NCI-H2029 (cell line): ENCODE measurements around the gene CCDC167.
"Not testable (repeated sequence)": the region's sequence is repeated elsewhere in the genome, so short reads cannot be mapped to it uniquely, and the experiment has no call there.

Experiments used
- DNase-seq: peaks from one replicate; lab custom pipeline; 2025; lab: John Stamatoyannopoulos, UW

Gene CCDC167

GRCh38 chr6:37511201-37511600 is 11.5 kb upstream of the CCDC167 start:
- DNase-seq, result no peak

- DNase-seq, result peak; percentile 11
These were observed 8.2 kb upstream of the CCDC167 start for GRCh38 chr6:37507690-37508421.

- DNase-seq, result no peak
These were observed 7.4 kb upstream of the CCDC167 start for GRCh38 chr6:37507077-37507476.

DNA sequence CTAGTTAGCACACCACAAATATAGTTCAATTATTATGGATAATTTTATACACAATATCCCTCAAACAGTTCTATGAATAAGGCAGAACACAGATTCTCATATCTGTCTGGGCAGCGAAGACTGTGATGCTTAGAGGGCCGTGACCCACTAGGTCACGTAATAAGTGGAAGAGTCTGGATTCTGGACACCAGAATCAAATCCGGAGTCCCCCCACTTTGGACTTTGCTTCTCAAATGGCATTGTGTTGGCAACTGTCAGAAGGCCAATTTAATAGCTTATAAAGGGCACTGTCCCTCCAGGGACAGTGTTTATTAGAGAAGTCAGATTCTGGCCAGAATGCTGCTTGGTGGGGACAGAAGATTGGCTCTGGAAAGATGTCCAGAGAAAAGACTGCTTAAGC is 6.8 kb upstream of the CCDC167 start:
- DNase-seq, result no peak

DNA sequence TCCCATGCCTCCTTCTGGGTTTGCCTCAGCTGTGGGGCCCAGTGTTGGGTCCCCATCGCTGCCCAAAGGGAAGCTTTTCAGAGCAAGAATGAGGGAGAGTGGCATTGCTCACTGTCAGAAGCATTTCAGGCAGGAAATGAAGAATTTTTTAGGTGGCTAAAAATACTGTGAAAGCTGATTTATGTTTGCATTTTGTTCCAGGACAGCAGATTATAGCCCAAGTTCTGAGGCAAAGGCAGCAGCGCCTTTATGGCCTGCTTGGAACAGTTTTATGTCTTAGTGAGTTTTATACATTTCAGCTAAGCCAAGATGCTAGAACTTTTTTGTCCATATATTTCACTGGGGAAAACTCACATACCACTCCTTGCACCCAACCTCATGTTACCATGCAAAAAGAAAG is 4.3 kb upstream of the CCDC167 start:
- no peak for DNase-seq

DNA sequence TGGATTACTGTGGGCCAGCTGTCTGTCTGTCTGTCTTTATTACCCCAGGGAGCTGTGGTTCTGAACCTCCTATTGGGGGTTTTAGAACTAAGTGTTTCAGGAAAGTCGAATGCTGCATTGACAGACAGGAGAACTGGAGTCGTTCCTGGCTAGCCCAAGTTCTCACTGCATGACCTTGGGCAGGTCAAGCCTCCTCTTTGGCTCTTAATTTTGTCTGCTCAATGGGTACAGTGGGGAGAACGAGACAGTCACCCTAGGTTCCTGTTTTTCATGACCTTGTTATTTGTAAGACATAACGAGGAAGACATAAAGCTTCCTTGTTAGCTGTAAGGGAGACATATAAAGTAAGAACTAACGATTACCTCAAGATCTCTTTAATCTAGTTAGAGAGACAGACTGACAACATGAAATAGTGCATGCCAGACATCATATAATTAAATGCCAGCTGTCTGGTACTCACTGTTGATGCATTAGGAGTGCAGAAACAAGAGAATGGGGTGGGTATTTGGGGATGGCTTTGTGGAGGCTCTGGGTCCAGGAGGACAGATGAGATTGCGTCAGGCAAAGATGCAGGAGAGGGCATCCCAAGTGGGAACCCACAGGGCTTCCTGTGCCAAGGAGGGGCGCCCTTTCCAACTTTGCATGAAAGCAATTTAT is 3.7 kb upstream of the CCDC167 start:
- no peak for DNase-seq

DNA sequence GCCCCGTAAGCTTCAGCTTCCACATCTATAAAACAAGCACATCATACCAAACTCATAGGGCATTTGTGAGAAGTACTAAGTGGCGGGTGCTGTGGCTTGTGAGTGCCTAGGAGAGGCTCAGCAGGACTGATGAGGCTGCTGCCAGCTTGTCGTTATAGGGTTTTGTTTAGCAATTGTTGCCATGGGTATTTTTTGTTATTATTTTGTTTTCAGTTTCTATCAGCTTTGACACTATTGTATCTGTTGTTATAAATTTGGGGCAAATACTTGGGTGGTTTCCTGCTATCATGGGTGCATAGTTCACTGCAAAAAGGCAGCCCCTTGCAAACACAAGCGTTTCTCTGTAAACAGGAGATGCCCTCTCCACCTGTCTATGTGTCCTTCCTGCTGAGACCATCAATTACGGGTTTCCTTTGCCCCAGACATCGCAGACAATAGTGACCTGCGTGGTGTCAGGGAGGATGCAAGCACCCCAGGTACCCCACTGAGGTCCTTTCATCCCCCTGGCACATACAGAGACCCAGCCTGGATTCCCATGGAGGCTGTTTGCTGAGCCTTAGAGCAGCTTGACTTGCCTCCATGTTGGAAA is 3.1 kb upstream of the CCDC167 start:
- peak; percentile 68 for DNase-seq

GRCh38 chr6:37501632-37502491 is 2.2 kb upstream of the CCDC167 start:
- DNase-seq, result no peak

DNA sequence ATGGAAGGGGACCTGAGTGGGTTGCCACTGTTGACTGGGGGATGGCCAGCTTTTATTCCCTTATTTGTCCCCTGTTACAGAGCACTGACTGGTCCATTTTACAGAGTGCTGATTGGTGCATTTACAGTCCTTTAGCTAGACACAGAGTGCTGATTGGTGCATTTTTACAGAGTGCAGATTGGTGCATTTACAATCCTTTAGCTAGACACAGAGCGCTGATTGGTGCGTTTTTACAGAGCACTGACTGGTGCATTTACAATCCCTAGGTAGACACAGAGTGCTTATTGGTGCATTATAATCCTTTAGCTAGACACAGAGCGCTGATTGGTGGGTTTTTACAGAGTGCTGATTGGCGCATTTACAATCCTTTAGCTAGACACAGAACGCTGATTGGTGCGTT is 1.2 kb upstream of the CCDC167 start:
- not testable (repeated sequence) for DNase-seq

- DNase-seq, result no peak
These were observed 558 bp upstream of the CCDC167 start for GRCh38 chr6:37500294-37500608.

GRCh38 chr6:37496951-37497885 is 2.5 kb downstream of the CCDC167 start:
- peak; percentile 32 for DNase-seq

DNA sequence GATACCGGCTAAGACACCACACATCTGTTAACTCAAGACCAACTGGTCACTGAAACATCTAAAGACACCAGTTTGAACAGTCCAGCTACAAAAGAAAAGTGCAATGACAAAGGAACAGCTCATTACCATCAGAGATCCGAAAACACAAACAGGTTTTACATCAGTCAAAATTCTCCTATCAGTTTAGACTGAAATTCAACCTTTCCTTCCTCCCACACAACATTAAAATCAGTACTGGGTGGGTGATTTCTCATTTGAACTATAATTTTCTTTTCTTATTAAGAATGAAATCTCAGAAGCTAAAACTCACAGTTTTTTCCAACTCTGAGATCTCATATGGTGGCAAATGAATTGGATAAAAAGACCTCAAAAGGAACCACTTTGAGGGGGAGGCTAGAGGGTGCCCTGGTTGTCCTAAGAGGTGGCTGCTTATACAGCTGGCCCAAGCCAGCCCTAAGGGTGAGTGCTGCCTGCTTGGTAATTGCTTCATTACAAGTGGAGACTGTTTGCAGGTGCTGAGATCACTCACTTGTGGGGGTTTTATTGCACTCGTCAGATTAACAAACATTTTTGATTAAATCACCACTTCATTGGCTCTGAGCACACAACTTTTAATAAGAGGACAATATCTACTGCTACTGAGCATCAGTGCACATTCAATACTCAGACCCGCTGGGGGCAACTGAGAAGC is 4.3 kb downstream of the CCDC167 start:
- DNase-seq, result peak; percentile 78

DNA sequence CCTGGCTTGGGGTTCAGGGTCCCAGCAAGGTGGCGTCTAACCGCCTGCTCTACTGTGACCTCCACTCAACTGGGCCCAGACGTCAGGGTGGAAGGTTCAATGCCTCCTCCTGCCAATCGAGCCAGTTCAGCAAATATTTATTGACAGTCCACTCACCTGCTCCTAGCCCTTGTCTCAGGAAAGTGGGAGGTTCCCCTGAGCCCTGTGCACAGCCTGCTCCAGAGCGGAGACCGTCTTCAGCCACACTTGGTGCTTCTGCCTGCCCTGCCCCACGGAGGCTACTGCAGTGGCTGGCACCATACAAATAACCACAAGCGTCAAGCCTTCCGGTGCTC is 6.1 kb downstream of the CCDC167 start:
- peak; percentile 52 for DNase-seq

DNA sequence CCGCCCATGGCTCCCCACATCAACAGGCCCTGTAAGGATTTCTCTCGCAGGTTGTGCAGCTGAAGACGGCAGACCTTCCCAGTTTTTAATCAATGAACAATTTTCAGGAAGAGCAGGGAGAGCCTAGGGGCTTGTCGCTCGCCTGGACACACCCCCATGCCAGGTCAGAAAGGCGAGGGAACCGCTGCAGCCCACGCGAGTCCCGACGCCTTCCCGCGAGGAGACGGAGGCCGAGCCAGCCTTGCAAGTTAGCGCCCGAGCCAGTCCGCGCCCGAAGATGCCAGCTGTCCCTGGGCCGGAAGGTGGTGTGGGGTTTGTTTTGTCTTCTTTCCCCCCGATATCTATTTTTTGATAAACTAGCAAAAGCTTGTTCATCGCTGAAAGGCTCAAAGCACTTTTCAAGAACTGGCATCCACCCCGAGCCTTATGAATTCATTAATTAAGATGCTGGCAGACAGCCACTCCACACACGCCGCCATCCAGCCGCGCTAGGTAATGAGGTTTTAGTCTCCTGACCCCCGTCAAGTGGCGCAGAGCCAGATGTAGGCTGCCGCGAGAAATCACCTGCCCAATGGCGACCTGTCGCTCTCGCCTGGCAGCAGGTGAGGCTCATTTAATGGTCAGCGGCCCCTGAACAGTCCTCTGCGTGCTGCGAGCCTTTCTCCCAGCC is 6.6 kb downstream of the CCDC167 start:
- DNase-seq, result peak; percentile 76

- no peak for DNase-seq
These were observed 7.3 kb downstream of the CCDC167 start for GRCh38 chr6:37492236-37492972.

GRCh38 chr6:37491830-37492208 is 7.9 kb downstream of the CCDC167 start:
- no peak for DNase-seq

DNA sequence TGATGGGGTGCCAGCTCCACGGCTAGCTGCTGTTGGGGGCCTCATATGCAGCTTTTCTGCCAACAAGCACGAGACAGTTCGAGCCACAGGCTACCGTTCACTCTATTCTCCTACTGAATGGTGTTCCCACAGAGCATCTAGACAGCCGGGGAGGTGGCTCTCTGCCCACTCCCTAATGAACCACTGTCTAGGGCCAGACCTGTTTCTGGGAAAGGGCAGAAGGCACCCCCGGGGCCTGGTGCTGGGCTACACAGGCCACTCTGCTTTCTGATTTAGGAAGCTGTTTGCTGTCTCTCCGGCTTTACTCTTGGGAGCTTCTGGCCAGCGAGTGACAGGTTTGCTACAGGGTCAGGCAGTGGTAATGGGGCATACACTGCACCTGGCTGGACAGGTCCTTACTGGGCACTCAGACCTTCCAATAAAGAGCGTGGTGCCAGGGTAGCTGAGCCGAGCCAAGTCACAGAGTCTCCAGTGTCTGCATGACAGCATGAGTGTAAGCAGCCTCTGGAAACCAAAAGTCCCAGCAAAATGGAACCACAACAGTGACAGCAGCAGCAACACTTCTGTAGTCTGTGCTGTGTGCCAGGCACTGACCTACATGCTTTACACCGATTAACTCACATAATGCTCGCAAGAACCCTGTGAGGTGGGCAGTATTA is 8.4 kb downstream of the CCDC167 start:
- no peak for DNase-seq

GRCh38 chr6:37490536-37491170 is 9.0 kb downstream of the CCDC167 start:
- DNase-seq, result no peak
